ENCODE measurements around the gene STX5.
"Not testable (repeated sequence)": the region's sequence is repeated elsewhere in the genome, so short reads cannot be mapped to it uniquely, and the experiment has no call there.

Gene STX5, protein sequence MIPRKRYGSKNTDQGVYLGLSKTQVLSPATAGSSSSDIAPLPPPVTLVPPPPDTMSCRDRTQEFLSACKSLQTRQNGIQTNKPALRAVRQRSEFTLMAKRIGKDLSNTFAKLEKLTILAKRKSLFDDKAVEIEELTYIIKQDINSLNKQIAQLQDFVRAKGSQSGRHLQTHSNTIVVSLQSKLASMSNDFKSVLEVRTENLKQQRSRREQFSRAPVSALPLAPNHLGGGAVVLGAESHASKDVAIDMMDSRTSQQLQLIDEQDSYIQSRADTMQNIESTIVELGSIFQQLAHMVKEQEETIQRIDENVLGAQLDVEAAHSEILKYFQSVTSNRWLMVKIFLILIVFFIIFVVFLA

DNA sequence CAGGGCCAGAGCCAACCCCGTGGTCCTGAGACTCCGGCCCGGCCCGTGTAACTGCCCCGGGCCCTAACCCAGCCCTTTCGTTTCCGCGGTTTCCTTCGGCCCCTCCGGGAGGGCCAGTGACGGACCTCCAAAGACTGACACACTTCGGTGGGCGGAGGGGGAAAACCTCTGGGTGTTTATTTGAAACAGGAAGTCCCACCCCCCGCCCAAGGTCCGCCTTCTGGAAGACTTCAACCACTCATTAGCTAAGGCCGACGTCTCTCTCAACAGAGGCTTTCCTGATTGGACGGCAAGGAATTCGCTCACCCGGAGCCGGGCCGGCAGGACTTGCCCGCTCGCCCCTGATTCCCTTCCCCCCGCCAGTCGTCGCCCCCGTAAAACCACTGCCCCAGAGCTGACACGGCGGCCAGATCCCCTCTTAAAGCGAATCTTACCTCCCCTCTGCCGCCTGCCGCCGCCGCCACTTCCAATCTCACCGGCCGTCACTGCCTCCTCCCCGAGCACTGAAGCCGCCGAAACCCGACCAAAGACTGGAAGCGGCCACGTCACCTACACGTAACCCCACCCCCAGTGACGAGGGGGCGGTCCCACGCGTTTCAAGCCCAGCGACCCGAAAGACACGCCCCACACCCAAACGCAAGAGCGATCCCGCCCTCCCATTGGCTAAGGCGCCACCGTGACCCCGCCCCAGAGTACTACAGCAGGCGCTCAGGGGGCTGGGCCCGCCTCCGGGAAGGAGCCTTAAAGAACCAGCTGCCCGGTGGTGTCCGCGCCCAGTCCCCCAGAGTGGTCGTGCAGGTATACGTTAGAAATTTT is at the start of gene STX5:
STX5 (minus strand) TSS at position 532 of the 816 bp plus-strand sequence. CDS start 808 bp downstream, outside the sequence.
- peak; percentile 94 for DNase-seq

DNA sequence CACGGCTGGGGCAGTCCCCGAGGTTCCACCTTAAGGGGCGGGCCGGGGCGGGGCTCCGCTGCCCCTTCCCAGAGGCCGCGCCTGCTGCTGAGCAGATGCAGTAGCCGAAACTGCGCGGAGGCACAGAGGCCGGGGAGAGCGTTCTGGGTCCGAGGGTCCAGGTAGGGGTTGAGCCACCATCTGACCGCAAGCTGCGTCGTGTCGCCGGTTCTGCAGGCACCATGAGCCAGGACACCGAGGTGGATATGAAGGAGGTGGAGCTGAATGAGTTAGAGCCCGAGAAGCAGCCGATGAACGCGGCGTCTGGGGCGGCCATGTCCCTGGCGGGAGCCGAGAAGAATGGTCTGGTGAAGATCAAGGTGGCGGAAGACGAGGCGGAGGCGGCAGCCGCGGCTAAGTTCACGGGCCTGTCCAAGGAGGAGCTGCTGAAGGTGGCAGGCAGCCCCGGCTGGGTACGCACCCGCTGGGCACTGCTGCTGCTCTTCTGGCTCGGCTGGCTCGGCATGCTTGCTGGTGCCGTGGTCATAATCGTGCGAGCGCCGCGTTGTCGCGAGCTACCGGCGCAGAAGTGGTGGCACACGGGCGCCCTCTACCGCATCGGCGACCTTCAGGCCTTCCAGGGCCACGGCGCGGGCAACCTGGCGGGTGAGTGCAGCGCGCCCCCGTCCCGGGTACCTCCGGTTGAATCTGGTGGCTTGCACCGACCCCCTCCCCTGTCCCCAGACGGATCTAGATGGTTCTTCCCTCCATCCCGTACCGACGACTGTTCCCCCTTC is 49.1 kb upstream of the STX5 start, which contains the start of gene SLC3A2:
SLC3A2 (plus strand) TSS at position 94 of the 776 bp plus-strand sequence; CDS start at position 222, 128 bp downstream.
- DNase-seq: peak; percentile 51

DNA sequence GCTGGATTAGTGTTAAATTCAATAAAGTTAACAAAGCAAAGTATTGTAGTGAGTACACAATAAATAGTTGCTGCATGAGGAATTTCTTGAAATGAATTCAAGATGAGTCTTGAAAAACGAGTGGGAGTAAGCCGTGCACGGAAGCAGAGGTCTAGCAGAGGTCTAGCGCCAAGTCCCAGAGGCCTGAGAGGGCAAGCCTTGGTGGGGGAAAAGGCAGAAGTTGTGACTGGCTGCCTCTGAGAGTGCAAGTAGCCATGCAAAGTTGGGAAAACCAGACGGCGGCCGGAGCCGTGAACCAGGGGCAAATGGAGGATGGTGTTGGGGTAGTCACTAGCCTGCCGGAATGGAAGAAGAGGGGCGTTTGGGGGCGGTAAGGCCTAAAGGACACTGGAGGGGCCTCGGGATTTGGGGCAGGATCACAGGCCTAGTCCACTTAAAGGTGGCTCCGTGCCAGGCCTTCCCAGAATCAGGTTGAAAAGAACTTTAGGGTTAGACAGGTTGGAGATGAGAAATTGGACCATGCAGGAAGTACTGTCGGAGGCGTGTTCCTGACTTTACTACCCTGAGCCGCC is 48.5 kb upstream of the STX5 start:
- no peak for DNase-seq

DNA sequence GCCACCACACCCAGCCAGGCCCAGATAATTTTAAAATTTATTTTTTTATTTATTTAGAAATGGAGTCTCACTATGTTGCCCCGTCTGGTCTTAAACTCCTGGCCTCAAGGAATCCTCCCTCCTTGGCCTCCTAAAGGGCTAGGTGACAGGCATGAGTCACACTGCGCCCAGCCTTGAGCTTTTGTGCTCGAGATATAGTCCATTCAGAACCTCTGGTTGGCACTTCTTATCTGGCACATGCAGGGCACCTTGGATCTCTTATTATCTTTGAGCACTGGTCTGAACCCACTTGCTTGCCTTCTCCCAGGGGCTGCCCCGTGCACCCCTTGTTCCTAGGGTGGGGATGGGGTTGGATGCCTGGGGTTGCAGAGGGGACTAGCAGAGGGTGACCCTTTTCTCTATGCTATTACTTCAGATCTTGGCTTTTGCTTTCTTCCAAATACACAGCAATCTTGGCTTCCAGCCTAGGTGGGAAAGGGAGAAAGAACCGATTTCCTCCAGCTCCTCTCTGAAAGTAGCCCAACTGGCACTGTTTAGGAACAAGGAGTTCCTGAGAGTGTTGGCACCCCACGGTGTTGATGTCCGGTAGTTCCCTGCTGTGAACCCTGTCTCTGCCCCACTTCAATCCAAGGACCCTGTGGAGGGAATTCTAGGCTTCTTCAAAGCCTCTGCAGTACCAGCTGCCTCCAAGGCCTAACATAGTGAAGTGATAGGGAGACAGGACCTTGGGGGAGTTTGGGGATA is 47.6 kb upstream of the STX5 start:
- no peak for DNase-seq

DNA sequence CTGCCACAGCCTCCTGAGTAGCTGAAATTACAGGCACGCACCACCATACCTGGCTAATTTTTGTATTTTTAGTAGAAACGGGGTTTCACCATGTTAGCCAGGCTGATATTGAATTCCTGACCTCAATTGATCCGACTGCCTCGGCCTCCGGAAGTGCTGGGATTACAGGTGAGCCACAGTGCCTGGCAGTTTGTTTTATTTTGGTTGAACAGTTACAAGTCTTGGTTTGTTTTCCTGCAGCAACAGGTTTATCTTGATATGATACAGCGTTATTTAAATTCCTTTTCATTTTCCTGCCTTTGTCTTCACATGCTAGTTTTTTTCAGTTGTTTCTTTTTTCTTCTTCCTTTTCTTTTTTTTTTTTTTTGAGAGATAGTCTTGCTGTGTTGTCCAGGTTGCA is 44.9 kb upstream of the STX5 start:
- DNase-seq: no peak

DNA sequence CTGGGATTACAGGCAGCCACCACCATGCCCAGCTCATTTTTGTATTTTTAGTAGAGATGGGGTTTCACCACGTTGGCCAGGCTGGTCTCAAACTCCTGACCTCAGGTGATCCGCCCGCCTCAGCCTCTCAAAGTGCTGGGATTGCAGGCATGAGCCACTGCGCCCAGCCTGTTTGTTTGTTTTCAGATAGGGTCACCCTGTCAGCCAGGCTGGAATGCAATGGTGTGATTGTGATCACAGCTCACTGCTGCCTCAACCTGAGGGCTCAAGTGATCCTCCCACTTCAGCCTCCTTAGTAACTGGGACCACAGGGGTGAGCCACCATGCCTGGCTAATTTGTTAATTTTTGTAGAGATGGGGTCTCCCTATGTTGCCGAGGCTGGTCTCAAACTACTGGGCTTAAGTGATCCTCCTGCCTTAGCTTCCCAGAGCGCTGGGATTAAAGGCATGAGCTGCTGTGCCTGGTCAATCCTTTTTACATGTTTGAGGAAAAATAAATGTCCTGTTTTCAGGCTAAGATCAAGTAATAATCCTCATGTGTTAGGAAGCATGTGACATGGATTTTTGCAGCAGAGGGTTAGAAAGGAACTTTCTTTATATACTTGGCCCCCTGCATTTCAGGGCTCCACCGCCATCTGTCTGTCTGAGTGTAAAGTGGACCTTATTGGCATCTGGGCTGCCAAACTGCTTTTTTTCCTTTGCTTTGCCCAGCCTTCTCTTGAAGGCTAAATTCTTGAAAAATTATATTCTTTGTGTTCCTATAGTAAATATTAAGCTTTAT is 44.0 kb upstream of the STX5 start:
- DNase-seq: no peak

DNA sequence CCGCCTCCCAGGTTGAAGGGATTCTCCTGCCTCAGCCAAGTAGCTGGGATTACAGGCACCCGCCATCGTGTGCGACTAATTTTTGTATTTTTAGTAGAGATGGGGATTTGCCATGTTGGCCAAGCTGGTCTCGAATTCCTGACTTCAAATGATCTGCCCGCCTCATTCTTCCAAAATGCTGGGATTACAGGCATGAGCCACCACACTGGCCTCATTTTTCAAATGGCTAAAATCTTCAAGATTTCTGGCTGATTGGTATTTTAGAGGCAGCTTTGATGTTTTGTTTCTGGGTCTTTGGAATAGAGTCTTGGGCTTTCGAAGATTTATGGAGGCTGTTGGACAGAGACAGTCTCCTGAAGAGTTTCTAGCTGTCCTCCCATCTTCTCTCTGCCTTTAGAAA is 43.0 kb upstream of the STX5 start:
- DNase-seq: no peak

DNA sequence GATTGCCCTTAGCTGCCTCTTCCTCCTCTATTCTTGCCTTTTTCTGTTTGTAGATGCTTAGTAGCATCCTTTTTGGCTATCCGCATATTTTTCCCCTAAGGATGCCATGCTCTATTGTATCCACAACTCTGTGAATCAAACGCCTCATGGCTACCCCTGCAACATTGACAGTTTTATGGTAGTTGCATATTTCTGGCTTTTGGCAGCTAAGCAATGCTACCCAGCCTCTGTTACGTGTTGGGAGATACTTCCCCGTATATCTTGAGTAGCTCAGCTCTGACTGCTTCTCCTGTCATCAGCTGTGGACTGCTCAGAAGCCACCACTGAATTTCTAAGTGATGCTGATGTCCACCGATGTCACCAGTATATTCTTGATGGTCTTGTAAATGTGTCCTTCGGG is 33.8 kb upstream of the STX5 start:
- no peak for DNase-seq

DNA sequence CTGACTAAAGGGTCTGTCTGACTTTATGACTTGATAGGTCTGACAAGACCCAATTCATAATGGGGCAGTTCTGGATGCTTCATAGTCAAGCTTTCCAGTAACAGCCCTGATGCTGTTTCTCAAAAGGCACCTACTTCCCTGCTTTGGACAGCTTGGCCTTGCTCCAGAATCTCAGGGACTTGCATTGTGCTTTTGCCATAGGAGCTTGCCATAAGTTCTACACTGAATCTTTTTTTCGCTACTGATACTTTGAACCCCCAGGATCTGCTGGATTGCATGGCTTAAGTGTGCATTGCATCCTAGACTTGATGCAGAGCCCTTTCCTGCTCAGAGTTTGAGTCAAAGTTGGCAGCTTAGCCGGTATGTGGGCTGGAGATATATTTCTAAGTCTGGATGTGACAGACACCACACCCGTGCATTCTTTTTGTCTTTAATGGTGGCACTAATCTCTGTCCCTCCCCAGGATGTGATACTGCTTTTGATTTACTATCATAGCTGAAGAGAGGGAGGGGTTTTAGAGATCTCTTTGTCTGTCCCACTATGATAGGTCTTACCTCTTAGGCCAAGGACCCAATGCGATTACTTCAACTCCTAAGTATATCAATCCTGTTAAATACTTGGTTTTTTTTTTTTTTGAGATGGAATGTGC is 32.0 kb upstream of the STX5 start:
- no peak for DNase-seq

DNA sequence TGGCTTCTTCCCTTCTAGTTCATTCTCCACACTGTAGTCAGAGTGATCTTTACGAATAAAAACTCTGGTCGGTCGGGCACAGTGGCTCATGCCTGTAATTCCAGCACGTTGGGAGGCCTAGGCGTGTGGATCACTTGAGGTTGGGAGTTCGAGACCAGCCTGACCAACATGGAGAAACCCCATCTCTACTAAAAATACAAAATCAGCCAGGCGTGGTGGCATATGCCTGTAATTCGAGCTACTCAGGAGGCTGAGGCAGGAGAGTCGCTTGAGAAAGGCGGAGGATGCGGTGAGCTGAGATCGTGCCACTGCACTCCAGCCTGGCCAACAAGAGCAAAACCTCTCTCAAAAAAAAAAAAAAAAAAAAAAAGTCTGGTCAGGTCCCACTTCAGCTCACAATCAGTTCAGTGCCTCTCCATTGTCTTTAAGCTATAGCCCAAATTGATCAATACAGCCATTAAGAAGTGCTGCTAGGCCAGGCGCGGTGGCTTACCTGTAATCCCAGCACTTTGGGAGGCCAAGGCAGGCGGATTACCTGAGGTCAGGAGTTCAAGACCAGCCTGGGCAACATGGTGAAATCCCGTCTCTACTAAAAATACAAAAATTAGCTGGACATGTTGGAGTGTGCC is 29.8 kb upstream of the STX5 start:
- DNase-seq: not testable (repeated sequence)

DNA sequence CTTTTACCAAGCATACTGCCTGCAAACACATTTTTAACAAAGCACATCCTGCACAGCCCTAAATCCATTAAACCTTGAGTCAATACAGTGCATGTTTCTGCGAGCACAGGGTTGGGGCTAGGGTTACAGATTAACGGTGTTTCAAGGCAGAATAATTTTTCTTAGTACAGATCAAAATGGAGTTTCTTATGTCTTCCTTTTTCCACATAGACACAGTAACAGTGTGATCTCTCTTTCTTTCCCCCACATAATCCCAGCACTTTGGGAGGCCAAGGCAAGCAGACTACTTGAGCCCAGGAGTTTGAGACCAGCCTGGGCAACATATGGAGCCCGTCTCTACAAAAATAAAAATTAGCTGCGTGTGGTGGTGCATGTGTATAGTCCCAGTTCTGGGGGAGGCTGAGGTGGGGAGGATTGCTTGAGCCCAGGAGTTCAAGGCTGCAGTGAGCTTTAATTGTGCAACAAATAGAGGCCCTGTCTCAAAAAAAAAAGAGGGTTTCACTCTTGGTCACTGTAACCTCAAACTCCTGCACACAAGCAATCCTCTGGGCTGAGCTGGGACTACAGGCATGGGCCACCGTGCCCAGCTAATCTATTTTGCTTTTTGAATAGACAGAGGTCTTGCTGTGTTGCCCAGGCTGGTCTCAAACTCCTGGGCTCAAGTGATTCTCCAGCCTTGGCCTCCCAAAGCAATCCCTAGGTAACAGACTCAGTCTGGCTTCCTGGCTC is 29.1 kb upstream of the STX5 start:
- DNase-seq: no peak

DNA sequence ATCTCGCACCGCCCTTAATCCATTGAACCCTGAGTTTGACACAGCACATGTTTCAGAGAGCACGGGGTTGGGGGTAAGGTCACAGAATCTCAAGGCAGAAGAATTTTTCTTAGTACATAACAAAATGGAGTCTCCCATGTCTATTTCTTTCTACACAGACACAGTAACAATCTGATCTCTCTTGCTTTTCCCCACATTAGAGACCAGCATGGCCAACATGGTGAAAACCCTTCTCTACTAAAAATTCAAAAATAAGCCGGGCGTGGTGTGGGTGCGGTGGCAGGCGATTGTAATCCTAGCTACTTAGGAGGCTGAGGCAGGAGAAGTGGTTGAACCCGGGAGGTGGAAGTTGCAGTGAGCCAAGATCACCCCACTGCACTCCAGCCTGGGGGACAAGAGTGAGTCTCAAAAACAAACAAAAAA is 27.4 kb upstream of the STX5 start:
- not testable (repeated sequence) for DNase-seq

DNA sequence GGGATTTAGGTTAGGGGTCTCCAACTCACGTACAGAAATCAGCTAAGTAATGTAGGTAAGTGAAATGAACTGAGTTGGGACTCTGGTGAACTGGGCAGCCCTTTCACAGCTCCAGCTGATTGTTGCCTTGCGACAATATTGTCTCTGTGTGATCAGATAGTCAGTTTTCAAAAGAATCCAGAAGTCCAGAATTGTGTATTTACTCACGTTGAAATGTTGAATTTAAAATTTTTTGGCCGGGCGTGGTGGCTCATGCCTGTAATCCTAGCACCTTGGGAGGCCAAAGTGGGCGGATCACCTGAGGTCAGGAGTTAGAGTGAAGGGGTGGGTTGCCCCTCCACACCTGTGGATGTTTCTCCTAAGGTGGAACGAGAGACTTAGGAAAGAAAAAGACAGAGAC is 26.4 kb upstream of the STX5 start:
- no peak for DNase-seq

DNA sequence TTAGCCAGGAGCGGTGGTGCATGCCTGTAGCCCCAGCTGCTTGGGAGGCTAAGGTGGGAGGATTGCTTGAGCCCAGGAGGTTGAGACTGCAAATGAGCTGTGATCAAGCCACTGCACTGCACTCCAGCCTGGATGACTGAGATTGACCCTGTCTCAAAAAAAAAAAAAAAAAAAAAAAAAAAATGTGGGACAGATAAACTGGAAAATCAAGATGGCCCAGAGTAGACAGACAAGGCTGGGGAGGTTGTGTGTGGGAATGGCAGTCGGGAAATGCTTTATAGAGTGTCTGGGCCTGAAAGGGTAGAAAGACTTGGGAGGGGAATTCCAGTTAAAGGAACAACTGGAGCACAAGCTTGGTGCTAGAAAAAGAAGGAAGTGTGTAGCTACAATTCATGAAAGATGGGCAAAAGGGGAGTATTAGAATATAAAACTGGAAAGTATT is 25.7 kb upstream of the STX5 start:
- DNase-seq: no peak

DNA sequence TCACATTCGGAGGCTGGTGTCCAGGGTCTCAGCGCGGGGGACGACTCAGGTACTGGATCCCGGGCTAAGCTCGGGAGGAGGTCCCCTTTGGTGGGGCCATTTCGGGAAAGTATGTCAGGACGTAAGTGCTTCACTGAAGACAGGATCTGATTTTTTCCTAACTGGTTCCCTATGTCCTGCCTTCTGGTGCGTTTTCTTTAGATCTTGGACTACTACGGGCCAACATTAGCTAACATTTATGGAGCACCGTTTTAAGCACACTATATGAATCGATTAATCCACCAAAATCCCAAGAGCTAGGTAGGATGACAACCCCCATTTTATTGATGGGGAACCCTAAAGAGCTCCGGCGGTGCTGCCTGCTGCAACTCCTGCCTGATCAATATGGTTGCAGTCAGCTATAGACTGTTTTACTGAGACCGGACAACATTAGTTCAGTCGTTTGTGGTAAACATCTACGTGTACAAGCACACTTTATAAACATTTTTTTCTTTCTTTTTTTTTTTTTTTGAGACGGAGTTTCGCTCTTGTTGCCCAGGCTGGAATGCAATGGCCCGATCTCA is 24.6 kb upstream of the STX5 start:
- no peak for DNase-seq

DNA sequence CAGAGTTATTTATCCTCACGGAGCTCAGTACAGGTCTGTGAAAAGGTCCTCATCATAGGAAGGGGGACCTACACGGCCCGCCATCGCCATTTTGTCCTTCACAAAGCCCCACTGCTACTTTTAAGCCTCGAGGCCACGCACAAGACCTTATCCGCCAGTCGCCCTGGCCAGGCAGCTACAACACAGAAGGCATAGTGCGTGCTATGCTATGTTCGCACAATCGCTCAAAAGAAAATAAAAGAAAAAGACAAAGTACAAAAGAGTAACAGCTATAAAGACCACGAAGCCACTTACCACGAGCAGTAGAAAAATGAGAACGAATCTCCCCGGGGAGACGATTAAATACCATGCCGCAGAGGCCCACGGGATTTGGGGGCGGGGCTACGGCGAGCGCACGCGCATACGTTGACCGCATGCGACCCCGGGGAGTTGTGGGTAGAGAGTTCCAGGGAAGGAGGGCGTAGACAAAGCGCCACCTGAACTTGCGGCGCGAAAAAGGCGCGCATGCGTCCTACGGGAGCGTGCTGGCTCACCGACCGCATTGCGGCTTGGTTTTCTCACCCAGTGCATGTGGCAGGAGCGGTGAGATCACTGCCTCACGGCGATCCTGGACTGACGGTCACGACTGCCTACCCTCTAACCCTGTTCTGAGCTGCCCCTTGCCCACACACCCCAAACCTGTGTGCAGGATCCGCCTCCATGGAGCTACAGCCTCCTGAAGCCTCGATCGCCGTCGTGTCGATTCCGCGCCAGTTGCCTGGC is 23.9 kb upstream of the STX5 start:
- DNase-seq: peak; percentile 93

DNA sequence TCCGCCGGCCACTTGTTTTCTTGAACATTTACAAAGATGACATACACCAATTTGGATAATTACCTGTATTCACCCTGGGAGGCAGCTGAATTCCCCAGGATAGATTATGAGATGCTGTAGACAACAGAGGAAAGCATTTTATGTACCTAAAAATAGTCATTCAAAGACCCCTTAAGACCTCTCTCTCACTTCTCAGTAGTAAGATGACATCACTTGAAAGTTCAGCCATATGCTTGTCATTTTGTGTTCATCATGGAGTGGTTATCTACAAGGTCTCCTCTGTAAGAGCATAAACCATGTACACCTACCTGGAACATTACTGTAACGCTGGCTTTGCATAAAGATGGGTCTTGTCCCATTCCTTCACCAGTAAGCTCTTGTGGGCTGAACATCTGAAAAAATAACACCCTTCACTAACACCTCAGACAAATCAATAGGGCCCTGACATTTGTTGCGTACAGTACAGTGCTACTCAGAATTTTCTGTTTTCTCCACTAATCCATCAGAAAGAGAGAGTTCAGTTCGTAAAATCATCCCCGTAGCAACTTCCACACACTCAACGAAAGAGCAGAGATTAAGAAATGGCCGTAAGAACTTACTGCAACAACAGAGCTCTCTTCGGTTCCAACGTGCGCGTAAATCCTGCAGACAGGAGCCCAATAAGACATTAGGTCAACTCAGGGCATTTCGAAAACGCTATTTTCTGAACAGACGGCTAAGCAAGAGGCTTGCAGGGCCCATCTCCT is 23.1 kb upstream of the STX5 start:
- no peak for DNase-seq
